K562 (cell line): ENCODE measurements around the gene FGGY. TPM values are rescaled to one million over a fixed set of nuclear protein-coding genes. Genes with fewer than 3 reads are reported as not detected.

Experiments
- ATAC-seq: fragments of 200-7000 bp; cut with Tn5 transposase; 3 replicates; pipeline ENCODE4 v1.9.1; 2020; ENCODE audit warnings: moderate library complexity
- BruUV-seq: library from RNA; stranded (reverse); fragments of 400-500 nt; replicated peaks from 2 replicates; lab custom pipeline; 2021; lab: Mats Ljungman, UMichigan
- CTCF ChIA-PET: fragments of 300-600 bp; formaldehyde crosslinking; extraction: SDS; loops from one replicate; lab custom pipeline; 2021; ENCODE audit warnings: low intra/inter-chr PET ratio; lab: Yijun Ruan, JAX
- POLR2A ChIA-PET: fragments of 300-600, 350-650 bp; sonication (Branson Sonifier 250); formaldehyde crosslinking; extraction: SDS; loops from one replicate; lab custom pipeline; 2021; ENCODE audit warnings: antibody characterized with exemption, inconsistent platforms; lab: Yijun Ruan, JAX
- DNase-seq, 4 experiments: peaks; one replicate each; pipeline versions ENCODE4 v3.0.0 to v3.0.0-alpha.2; 2011 to 2018; ENCODE audit warnings: low spot score in 3 of 4, mixed read lengths in 3 of 4; ENCODE audit errors: extremely low read depth in 1 of 4
- FAIRE-seq: peaks from 2 replicates; lab custom pipeline; 2011; peaks lifted over from hg19 to GRCh38; lab: Jason Lieb, UNC
- H2AFZ ChIP-seq: 2 replicates; pipeline ENCODE4 v1.6.0; 2011; ENCODE audit warnings: low read depth, low read length, control low read depth, inconsistent platforms
- H3K27ac ChIP-seq: fragments of 200-600 bp; 3 replicates; pipeline ENCODE4 v1.8.0; 2011; ENCODE audit warnings: low read depth, mild to moderate bottlenecking, control low read depth, inconsistent platforms, low read length, moderate library complexity, mixed read lengths; ENCODE audit errors: extremely low read depth
- H3K27me3 ChIP-seq, 2 experiments: fragments of 300-600 bp in 1 of 2; 2 replicates in 1 of 2; 3 replicates in 1 of 2; pipeline versions ENCODE4 v1.6.0 to v1.8.0; 2011; ENCODE audit warnings: inconsistent platforms in 2 of 2, low read length in 2 of 2, mild to moderate bottlenecking in 1 of 2, mixed read lengths in 1 of 2, moderate library complexity in 1 of 2; ENCODE audit not compliant: control insufficient read depth in 2 of 2, insufficient read depth in 2 of 2
- H3K36me3 ChIP-seq: fragments of 300-600 bp; 3 replicates; pipeline ENCODE4 v1.8.0; 2011; ENCODE audit warnings: mild to moderate bottlenecking, low read length, inconsistent platforms; ENCODE audit not compliant: control insufficient read depth, insufficient read depth
- H3K4me1 ChIP-seq, 2 experiments: fragments of 200-600 bp in 1 of 2; replicated peaks in 1 of 2; 2 replicates in 1 of 2; 3 replicates in 1 of 2; pipeline versions ENCODE4 v1.5.1 to v1.8.0; 2011; ENCODE audit warnings: inconsistent platforms in 2 of 2, low read length in 2 of 2, mild to moderate bottlenecking in 1 of 2, mixed read lengths in 1 of 2, moderate library complexity in 1 of 2; ENCODE audit not compliant: control insufficient read depth in 2 of 2, insufficient read depth in 2 of 2
- H3K4me2 ChIP-seq: 2 replicates; pipeline ENCODE4 v1.6.1; 2011; ENCODE audit warnings: low read length, control low read depth, inconsistent platforms, mixed read lengths; ENCODE audit not compliant: insufficient read depth
- H3K4me3 ChIP-seq: fragments of 200-600 bp; sonication (generic), shearing (Covaris generic); 2 replicates; pipeline ENCODE4 v1.5.1; 2016; ENCODE audit warnings: control low read depth, inconsistent platforms
- H3K79me2 ChIP-seq: fragments of 200-600 bp; 3 replicates; pipeline ENCODE4 v1.8.0; 2011; ENCODE audit warnings: low read length, inconsistent platforms; ENCODE audit not compliant: control insufficient read depth, insufficient read depth
- H3K9ac ChIP-seq, 2 experiments: 2 replicates each; pipeline versions ENCODE4 v1.6.0 to v1.6.1; 2011; ENCODE audit warnings: low read depth in 2 of 2, low read length in 2 of 2, control low read depth in 1 of 2, inconsistent platforms in 1 of 2, mild to moderate bottlenecking in 1 of 2, mixed read lengths in 1 of 2; ENCODE audit not compliant: insufficient read depth in 1 of 2
- H3K9me1 ChIP-seq: one replicate; pipeline ENCODE4 v1.6.0; 2011; ENCODE audit warnings: inconsistent platforms, mild to moderate bottlenecking, low read length, moderate library complexity; ENCODE audit not compliant: control insufficient read depth, insufficient read depth
- H3K9me3 ChIP-seq: replicated peaks from 2 replicates; pipeline ENCODE4 v1.5.1; 2011; ENCODE audit warnings: low read depth, low read length, inconsistent platforms; ENCODE audit not compliant: control insufficient read depth, insufficient read depth
- H4K20me1 ChIP-seq: replicated peaks from 2 replicates; pipeline ENCODE4 v1.6.1; 2011; ENCODE audit warnings: low read length, inconsistent platforms, mixed read lengths; ENCODE audit not compliant: control insufficient read depth, insufficient read depth
- CBFB ChIP-seq: sonication (generic); formaldehyde crosslinking; IDR thresholded peaks from 2 replicates; pipeline ENCODE4 v1.4.0; 2020; ENCODE audit warnings: mild to moderate bottlenecking, missing genetic modification reagents
- CHAMP1 ChIP-seq: fragments of 450-650 bp; IDR thresholded peaks from 2 replicates; pipeline ENCODE4 v1.6.1; 2016; ENCODE audit warnings: mild to moderate bottlenecking
- CREB1 ChIP-seq, 2 experiments: sonication (generic) in 1 of 2; formaldehyde crosslinking in 1 of 2; IDR thresholded peaks; 2 replicates each; pipeline versions ENCODE4 v1.6.1 to v1.8.0; 2012 to 2022; ENCODE audit warnings: inconsistent platforms in 1 of 2, mild to moderate bottlenecking in 1 of 2, missing genetic modification reagents in 1 of 2, moderate library complexity in 1 of 2
- DLX4 ChIP-seq: fragments of 250-450 bp; sonication (Bioruptor Pico); IDR thresholded peaks from 2 replicates; pipeline ENCODE4 v1.6.1; 2021; ENCODE audit warnings: mild to moderate bottlenecking
- GABPB2 ChIP-seq: fragments of 250-450 bp; sonication (Bioruptor Pico); conservative IDR thresholded peaks from 2 replicates; pipeline ENCODE4 v1.5.1; 2021; ENCODE audit warnings: mild to moderate bottlenecking
- HDAC1 ChIP-seq, 2 experiments: fragments of 450-650 bp; IDR thresholded peaks; 2 replicates each; pipeline ENCODE4 v1.6.1; 2016 to 2017; ENCODE audit warnings: inconsistent platforms in 1 of 2, mild to moderate bottlenecking in 1 of 2, moderate library complexity in 1 of 2
- HNRNPLL ChIP-seq: fragments of 200-400 bp; formaldehyde crosslinking; IDR thresholded peaks from 2 replicates; pipeline ENCODE4 v1.6.1; 2017; ENCODE audit warnings: low read length, low read depth, mild to moderate bottlenecking; ENCODE audit not compliant: poor library complexity, severe bottlenecking
- HNRNPUL1 ChIP-seq: fragments of 200-400 bp; formaldehyde crosslinking; IDR thresholded peaks from 2 replicates; pipeline ENCODE4 v1.6.1; 2017; ENCODE audit warnings: low read length
- JUN ChIP-seq, 2 experiments: sonication (generic) in 1 of 2; formaldehyde crosslinking in 1 of 2; IDR thresholded peaks; 2 replicates each; pipeline versions ENCODE4 v1.6.1 to v1.8.0; 2012 to 2022; ENCODE audit warnings: borderline replicate concordance in 2 of 2, mild to moderate bottlenecking in 2 of 2, improper control_type of control experiment in 1 of 2, low read depth in 1 of 2, low read length in 1 of 2, missing genetic modification reagents in 1 of 2
- MCM5 ChIP-seq: fragments of 450-650 bp; IDR thresholded peaks from 2 replicates; pipeline ENCODE4 v1.6.1; 2016; ENCODE audit warnings: low read depth
- MYBL2 ChIP-seq, 2 experiments: fragments of 450-650 bp in 1 of 2; sonication (generic) in 1 of 2; formaldehyde crosslinking in 1 of 2; IDR thresholded peaks; 2 replicates each; pipeline versions ENCODE4 v1.6.1 to v1.8.1; 2017 to 2022; ENCODE audit warnings: borderline replicate concordance in 1 of 2, inconsistent platforms in 1 of 2, low read depth in 1 of 2, mild to moderate bottlenecking in 1 of 2, missing genetic modification reagents in 1 of 2, moderate library complexity in 1 of 2
- NCOA1 ChIP-seq: fragments of 450-650 bp; IDR thresholded peaks from 2 replicates; pipeline ENCODE4 v1.6.1; 2016; ENCODE audit warnings: low read depth
- PRMT5 ChIP-seq: sonication (generic); formaldehyde crosslinking; IDR thresholded peaks from 2 replicates; pipeline ENCODE4 v1.5.0; 2020; ENCODE audit warnings: missing genetic modification reagents
- PRPF4 ChIP-seq: fragments of 200-400 bp; formaldehyde crosslinking; IDR thresholded peaks from one replicate; pipeline ENCODE4 v1.6.1; 2017; ENCODE audit warnings: low read length, low read depth, mild to moderate bottlenecking; ENCODE audit not compliant: insufficient read depth, poor library complexity, severe bottlenecking
- RBM34 ChIP-seq: fragments of 200-400 bp; formaldehyde crosslinking; IDR thresholded peaks from 2 replicates; pipeline ENCODE4 v1.6.1; 2018; ENCODE audit warnings: low read length, borderline replicate concordance; ENCODE audit not compliant: insufficient read depth
- RNF219 ChIP-seq: fragments of 250-450 bp; sonication (Bioruptor Pico); IDR thresholded peaks from 2 replicates; pipeline ENCODE4 v1.5.0; 2022; ENCODE audit warnings: mild to moderate bottlenecking
- ZFPM2 ChIP-seq: fragments of 250-450 bp; sonication (Bioruptor Pico); IDR thresholded peaks from 2 replicates; pipeline ENCODE4 v1.5.1; 2022; ENCODE audit warnings: mild to moderate bottlenecking
- WGBS: fragments of 100-300 bp; shearing (Covaris generic); methylation state at CpG from one replicate; pipeline ENCODE4 v1.1.6; 2016; ENCODE audit warnings: low coverage, mixed read lengths; ENCODE audit not compliant: insufficient coverage; ENCODE audit errors: missing lambda C conversion rate; 5-methylcytosine and 5-hydroxymethylcytosine counted together
- in situ Hi-C: fragments of 300-500 bp; cut with MboI; formaldehyde crosslinking; loops from 4 replicates; pipeline ENCODE4 v1.15.0; 2018; ENCODE audit warnings: inconsistent platforms, mixed read lengths
- intact Hi-C: fragments of 100-400 bp; cut with micrococcal nuclease; formaldehyde crosslinking; loops from 2 replicates; pipeline ENCODE4 v1.14.2; 2022
- polyA plus RNA-seq, 8 experiments: library from polyadenylated mRNA; depleted of rRNA in 4 of 8; stranded (reverse) in 5 of 8; unstranded in 3 of 8; fragments of >200 nt; fragmentation: Nextera tagmentation in 2 of 8; fragmentation: Illumina TruSeq in 1 of 8; extraction: Ambion mirVana in 2 of 8; extraction: Trizol in 1 of 8; gene quantifications; 2 replicates each; pipeline versions ENCODE4 v1.2.1 to v1.2.3, GENCODE V29; 2011 to 2014; ENCODE audit warnings: inconsistent platforms in 1 of 8, missing spikeins in 1 of 8
- total RNA-seq, 7 experiments: library from RNA; depleted of rRNA in 6 of 7; stranded (reverse); fragments of >200 nt in 6 of 7; fragmentation: Illumina TruSeq in 2 of 7; extraction: Trizol in 2 of 7; gene quantifications; 2 replicates each; pipeline versions ENCODE4 v1.2.1 to v1.2.3, GENCODE V29; 2011 to 2021; ENCODE audit warnings: low replicate concordance in 1 of 7

The FGGY gene
- total and polyA plus RNA-seq, 9 of the 15 experiments (the other 6 are each of a cell fraction or from before 2014, with no cell fraction given): 9.7 to 19.2 (median 12.6) TPM

GRCh38 chr1:59455206-59455605, 158.3 kb downstream of the FGGY start:
- Histone ChIP-seq H3K4me2 (no peak overlapping the region), H3K27me3 (no peaks in the 10 kb centered on the region), H4K20me1 (no peaks in the 10 kb centered on the region), H2AFZ (no peak overlapping the region), H3K9ac (no peak overlapping the region), H3K79me2 (no peaks in the 10 kb centered on the region), H3K36me3 (no peaks in the 10 kb centered on the region), H3K4me1 (no peaks in the 10 kb centered on the region), H3K4me3 (no peak overlapping the region), H3K9me3 (no peaks in the 10 kb centered on the region), H3K9me1 (no peaks in the 10 kb centered on the region), H3K27ac (no peak overlapping the region)
- intact Hi-C loops: no loop called here
- no TSS peak for BruUV-seq
- 6% methylated on average over 2 of the region's 2 CpGs for WGBS
- no peak for FAIRE-seq
- ATAC-seq: no peak
- in situ Hi-C loops: no loop called here
- POLR2A ChIA-PET: no interaction called here
- CTCF ChIA-PET: no interaction called here
- DNase-seq: no peak
- TF ChIP-seq NCOA1: no peak
- no peak for TF ChIP-seq ZFPM2
- TF ChIP-seq RNF219 (CRISPR knock-in tag): no peak
- TF ChIP-seq RBM34: no peak
- no peak for TF ChIP-seq HNRNPUL1
- no peak for TF ChIP-seq CREB1 (IDR thresholded peaks at IDR 0.05)
- no peak for TF ChIP-seq CREB1 (CRISPR knock-in tag; IDR thresholded peaks at IDR 0.05)
- TF ChIP-seq HNRNPLL: no peak
- TF ChIP-seq DLX4 (CRISPR knock-in tag): no peak
- no peak for TF ChIP-seq GABPB2 (CRISPR knock-in tag)
- TF ChIP-seq CHAMP1: no peak
- no peak for TF ChIP-seq HDAC1 (IDR thresholded peaks at IDR 0.05)
- no peak for TF ChIP-seq MCM5
- no peak for TF ChIP-seq PRPF4
- no peak for TF ChIP-seq JUN (IDR thresholded peaks at IDR 0.05; ENCODE audit: borderline replicate concordance, low read depth, low read length)
- no peak for TF ChIP-seq JUN (CRISPR knock-in tag; IDR thresholded peaks at IDR 0.05; ENCODE audit: borderline replicate concordance)
- no peak for TF ChIP-seq MYBL2 (IDR thresholded peaks at IDR 0.05; ENCODE audit: low read depth)
- TF ChIP-seq MYBL2 (CRISPR knock-in tag; IDR thresholded peaks at IDR 0.05; ENCODE audit: borderline replicate concordance): no peak
- TF ChIP-seq CBFB (CRISPR knock-in tag): no peak
- no peak for TF ChIP-seq PRMT5 (CRISPR knock-in tag)
